ENCODE results near the gene ARHGEF26.

The ARHGEF26 gene

DNA sequence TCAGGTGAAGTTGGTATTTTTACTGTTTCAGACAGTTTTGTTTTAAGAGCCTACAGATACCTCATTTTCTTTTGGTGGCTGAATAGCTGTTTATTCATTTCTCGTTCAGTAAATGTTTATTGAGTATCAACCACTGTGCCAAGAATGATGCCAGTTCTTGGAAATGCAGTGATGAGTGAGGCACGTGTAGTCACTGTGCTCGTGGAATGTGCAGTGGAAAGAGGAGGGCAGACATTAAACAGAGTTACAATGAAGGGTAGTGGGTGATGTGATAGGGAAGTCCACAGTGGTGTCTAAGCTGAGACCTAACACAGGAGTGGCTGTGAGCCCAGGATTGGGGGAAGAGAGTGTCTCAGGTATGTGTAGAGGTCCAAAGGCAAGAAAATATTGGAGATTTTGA is 73.7 kb downstream of the ARHGEF26 start:
- TF ChIP-seq, protein P1, sequence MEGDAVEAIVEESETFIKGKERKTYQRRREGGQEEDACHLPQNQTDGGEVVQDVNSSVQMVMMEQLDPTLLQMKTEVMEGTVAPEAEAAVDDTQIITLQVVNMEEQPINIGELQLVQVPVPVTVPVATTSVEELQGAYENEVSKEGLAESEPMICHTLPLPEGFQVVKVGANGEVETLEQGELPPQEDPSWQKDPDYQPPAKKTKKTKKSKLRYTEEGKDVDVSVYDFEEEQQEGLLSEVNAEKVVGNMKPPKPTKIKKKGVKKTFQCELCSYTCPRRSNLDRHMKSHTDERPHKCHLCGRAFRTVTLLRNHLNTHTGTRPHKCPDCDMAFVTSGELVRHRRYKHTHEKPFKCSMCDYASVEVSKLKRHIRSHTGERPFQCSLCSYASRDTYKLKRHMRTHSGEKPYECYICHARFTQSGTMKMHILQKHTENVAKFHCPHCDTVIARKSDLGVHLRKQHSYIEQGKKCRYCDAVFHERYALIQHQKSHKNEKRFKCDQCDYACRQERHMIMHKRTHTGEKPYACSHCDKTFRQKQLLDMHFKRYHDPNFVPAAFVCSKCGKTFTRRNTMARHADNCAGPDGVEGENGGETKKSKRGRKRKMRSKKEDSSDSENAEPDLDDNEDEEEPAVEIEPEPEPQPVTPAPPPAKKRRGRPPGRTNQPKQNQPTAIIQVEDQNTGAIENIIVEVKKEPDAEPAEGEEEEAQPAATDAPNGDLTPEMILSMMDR (IDR thresholded peaks at IDR 0.05; ENCODE audit: extremely low read depth, insufficient read depth, missing control alignments), result no peak
- in situ Hi-C loops (cut with MboI; ENCODE audit: low pct_unique_long_range_greater_than_20kb, low sequenced_read_pairs, unreplicated experiment), result no loop called here
- DNase-seq (ENCODE audit: low spot score), result no peak

DNA sequence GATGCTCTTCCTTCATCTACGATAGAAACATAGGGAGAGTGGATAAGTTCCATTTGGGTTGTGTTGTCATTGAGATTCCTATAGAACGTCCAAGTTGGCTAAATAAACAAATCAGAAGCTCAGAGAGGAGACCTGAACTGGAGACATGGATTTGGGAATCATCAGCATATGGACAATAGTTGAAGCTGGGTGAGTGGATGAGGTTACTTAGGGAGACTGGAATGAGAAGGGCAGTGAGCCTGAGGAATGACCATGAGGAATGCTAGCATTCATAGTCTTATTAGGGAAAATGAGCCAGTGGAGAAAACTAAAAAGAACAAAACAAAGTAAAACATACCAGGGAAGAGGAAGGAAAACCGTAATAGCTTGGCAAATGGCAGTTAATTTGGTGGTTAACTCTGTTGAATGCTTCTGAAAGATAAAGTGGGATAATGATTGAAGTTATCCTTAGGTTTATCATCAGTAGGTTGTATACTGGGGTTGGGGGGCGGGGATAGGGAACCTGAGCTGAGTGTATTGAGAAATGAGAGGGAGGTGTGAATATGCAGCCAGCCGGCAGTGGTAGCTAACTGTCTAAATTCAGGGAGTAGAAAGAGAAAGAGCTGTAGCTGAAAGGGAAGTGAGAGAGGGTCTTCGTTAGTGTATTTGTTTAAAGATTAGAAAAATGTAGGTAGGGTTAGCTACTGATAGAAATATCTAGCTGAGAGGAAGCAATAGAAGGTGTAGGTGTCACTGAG is 74.6 kb downstream of the ARHGEF26 start:
- TF ChIP-seq, protein P1 (IDR thresholded peaks at IDR 0.05; ENCODE audit: extremely low read depth, insufficient read depth, missing control alignments), result no peak
- no peak for DNase-seq (ENCODE audit: low spot score)
- in situ Hi-C loops (cut with MboI; ENCODE audit: low pct_unique_long_range_greater_than_20kb, low sequenced_read_pairs, unreplicated experiment), result no loop called here

DNA sequence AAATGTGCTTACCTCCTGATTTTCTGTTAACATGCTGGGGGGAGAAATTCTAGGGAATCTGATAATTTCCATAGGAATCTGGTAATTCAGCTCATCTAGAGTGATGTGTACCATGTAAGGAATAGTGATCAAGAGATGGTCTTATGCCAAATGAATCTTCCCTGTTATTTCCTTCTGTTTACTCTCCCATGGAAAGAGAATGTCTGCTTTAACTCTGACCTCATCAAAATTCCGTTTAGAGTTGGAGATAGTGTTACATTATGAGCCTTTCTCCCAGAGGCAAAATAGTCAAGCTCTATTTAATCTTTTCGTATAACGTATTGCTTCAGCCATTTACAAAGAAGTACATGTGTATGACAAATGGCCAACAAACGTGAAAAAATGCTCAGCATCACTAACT is 76.6 kb downstream of the ARHGEF26 start:
- TF ChIP-seq, protein P1 (IDR thresholded peaks at IDR 0.05; ENCODE audit: extremely low read depth, insufficient read depth, missing control alignments), result no peak
- in situ Hi-C loops (cut with MboI; ENCODE audit: low pct_unique_long_range_greater_than_20kb, low sequenced_read_pairs, unreplicated experiment), result no loop called here
- no peak for DNase-seq (ENCODE audit: low spot score)

DNA sequence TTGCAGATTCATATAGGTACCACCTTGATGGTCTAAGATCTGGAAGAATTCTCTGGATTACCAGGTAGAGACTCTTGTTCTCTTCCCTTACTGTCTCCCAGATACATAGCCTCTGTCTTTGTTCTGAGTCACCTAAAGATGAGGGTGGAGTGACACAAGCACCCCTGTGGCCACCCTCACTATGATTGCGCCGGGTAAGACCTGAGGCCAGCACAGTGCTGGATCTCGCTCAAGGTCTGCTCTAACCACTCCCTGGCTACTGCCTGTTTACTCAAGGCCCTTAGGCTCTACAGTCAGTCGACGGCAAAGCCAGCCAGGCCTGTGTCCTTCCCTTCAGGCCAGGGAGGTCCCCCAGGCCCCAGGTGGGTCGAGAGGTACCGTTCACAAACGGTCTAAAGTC is 88.3 kb downstream of the ARHGEF26 start:
- in situ Hi-C loops (cut with MboI; ENCODE audit: low pct_unique_long_range_greater_than_20kb, low sequenced_read_pairs, unreplicated experiment), result no loop called here
- no peak for DNase-seq (ENCODE audit: low spot score)
- TF ChIP-seq, protein P1 (IDR thresholded peaks at IDR 0.05; ENCODE audit: extremely low read depth, insufficient read depth, missing control alignments), result no peak

DNA sequence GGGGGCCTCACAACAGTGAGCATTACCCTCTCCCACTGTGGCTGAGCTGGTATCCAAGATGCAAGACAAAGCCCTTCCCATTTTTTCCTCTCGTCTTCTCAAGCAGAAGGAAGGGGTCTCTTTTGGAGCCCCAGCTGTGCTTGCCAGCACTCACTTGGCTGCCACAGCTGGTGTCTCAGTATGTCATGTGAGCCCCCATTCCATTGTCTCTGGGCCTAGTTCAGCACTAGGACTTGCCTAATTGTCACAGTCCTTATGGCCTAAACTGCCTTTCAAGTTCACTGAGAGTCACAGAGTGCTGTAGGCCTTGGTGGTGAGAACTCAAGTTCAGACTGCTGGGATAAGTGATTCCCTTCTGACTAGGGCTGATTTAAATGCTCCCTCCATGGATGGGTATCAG is 89.8 kb downstream of the ARHGEF26 start:
- no peak for DNase-seq (ENCODE audit: low spot score)
- TF ChIP-seq, protein P1 (IDR thresholded peaks at IDR 0.05; ENCODE audit: extremely low read depth, insufficient read depth, missing control alignments), result no peak
- in situ Hi-C loops (cut with MboI; ENCODE audit: low pct_unique_long_range_greater_than_20kb, low sequenced_read_pairs, unreplicated experiment), result no loop called here

DNA sequence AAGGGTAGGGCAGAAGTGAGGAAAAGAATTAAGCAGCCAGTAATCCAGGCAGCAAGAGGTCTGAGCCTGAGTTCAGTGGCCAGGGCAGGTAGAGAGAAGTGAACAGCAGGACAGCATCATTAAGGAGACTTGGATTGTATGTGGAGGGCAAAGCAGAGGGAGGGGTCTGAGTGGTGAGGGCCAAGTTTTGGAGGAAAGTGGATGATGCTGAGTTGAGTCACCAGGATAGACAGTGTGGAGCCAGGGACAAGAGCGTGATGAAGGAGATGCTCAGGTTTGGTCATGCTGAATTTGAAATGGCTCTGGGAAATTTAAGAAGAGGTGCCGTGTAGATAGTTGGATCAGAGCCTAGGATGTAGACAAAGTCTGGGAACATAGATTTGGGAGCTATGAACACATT is 93.1 kb downstream of the ARHGEF26 start:
- in situ Hi-C loops (cut with MboI; ENCODE audit: low pct_unique_long_range_greater_than_20kb, low sequenced_read_pairs, unreplicated experiment), result no loop called here
- TF ChIP-seq, protein P1 (IDR thresholded peaks at IDR 0.05; ENCODE audit: extremely low read depth, insufficient read depth, missing control alignments), result no peak
- no peak for DNase-seq (ENCODE audit: low spot score)
